ENCODE measurements around the gene MTURN.

The MTURN gene

DNA sequence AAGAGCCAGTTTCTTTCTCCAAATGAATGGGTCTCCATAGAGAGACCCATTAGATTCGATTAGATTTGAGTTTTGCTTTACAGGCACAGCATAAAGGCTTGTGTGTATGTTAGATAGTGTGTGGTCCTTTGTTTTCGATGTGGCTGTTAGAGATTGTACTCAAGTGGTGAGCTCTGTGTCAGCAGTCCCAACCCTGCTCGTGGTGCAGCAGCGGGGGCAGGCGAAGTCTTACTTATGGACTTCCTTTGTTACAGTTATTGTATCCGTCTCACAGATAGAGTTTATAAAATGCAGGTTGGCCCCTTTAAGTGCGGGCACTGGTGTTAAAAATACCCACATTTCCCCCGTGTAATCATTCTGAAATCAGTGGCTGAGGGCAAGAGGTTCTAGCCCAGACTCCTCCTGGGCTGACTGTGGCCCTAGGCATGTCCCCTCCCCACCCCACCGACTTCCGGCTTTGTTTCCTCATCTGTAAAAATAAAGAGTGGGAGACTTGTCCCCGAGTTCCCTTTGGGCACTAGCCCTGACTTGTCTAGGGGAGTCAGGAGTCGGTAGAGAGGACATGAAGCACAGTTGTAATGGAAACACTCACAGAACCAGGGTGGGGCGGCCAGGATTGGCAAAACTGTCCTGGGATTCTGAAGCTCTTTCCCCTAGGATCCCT lies 28.6 kb downstream of the MTURN start:
- peak; percentile 41 for DNase-seq

DNA sequence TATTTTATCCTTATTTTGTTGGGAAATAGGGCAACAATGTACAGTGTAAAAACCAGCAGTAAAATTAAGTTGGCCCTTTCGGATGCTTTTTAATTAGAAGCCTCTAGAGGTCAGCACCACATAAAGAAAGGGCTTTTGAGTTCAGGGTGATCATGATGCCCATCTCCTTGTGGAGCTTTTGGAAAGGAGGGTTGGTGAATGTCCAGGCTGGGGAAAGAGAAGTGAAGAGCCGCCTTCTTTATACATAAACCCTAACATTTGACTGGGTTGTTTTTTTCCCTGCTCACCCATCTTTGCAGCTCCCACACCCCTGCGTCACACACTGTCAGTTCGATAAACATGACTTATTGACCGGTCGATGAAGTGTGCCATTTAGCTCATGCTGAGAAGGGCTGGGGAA lies 29.8 kb downstream of the MTURN start:
- no peak for DNase-seq

DNA sequence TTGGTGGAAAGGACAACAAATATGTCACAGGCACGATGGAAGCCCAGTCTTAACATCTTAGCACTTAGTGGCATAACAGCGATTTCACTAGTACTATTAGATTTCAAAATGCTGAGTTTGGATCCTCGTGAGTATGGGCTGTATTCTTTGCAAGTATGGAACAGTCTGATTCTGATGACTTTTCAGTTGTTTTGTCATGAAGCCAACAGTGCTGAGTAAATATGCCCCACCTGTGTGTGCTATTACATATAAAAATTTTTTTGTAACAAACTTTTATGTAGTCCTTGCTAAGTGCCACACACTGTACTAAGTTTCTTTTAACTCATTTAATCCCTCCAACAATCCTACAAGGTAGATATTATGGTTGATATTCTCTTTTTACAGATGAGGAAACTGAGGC lies 30.8 kb downstream of the MTURN start:
- DNase-seq: no peak

DNA sequence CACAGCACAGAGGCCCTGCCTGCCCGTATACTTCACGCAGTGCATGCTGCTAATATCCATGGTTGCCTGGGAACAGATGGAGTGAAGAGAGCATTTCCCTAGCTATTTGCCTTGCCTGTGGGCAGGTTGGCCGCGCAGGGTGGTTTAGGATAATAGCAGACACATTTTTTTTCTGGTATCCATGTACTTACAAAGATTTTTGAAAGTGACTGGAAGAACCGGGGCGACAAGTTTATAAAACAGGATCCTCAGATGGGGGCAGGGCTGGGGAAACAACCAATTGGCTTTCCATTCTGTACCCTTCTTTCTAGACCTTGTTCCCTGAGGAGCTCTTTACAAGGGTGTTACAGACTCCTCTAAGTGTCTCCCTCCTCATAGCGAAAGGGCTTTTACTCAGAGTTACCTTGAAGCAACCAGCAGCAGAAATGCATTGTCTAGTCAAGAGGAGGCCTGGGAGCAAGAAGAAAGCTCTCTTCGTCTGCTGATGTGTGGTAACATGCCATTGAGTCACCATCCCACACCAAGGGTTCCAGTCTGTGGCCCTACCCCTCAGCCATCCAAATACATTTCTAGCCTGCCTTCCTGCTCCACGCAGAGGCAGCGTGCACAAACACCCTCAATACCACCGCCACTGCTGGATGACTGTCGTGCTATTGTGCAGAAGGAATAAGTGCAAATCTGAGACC lies 31.5 kb downstream of the MTURN start:
- DNase-seq: no peak

DNA sequence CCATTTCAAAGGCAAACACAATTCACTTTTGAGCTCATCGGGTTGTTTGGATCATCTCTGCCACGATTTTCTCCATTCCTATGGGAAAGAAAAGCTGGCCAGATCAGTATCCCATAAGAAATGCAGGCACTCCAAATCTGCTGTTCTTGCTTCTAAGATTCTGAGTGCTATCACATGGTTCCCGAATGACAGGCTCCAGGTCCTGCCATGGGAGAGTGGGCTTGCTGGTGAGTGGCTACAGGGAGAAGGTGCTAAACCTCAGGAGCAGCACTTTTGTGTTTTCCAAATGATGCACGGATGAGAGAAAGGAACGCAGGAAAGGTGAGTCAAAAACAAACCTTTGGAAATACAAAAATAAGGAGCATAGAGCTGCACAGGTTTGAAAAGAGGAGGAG lies 32.1 kb downstream of the MTURN start:
- no peak for DNase-seq

DNA sequence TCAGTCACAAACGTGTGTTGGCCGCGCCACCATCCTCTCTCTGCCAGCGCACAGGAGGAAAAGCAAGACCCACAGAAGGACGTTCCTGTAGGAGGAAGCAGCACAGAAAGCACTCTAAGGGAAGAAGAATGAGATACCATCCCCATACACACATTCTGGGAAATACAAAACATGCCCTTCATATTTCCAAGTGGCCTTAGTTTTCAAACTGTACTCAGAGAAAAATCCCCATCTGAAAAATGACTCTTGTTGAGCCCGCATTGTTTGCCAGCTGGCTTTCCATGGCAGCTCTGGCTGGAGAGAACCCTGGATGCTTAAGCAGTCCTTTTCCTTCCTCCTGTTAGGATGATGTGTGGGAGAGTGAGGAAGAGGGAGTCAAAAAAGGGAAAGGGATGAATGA lies 33.1 kb downstream of the MTURN start:
- DNase-seq: no peak

DNA sequence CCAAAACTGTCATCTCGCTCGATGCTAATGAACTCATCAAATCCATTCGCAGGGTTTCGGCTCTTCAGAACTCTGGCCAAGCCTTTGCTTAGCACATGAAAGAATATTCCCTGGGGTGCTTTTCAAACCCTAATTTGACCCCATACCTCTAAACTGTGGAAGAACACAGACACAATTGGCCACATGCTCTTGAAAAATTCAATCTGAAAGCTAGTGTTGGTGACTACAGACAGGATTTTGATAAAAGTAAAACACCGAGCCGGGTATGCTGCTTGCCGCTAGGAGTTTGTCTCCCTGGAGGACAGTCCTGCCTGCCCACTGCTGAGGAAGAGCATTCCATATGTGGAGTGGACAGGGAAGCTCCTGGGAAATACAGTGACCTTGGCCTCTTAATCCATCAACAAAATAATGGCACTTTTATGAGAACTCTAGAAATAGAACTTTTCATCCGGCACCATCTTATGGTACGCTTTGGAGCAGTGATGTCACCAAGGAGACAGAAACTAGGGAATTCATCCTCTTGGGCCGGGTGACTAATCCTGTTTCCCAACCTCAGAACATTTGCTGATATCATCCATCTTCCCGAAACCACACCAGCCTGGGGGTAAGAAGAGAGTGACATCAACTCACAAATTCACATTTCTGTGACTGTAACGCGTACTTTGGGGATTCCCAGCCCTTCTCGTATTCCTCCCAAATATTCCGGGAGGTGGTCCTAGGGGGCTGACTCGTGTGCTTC lies 34.2 kb downstream of the MTURN start:
- no peak for DNase-seq

DNA sequence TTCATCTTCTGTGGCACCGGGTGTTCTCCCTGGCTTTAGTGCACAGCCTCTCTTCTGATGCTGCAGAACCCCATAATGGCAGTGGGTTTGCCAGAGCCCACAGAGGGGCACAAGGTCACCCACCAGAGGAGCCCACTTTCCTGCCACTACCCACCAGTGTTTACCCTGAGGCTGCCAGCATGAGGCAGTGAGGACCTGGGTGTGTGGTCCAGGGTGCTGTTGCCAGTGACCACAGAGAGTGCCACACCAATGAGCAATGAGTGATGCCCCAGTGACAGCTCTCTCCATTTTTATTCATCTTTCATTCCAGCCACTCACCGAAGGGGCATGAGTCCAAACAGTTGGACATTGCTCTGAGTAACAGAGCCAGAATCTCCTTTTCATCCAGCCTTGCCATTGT lies 34.8 kb downstream of the MTURN start:
- DNase-seq: no peak

DNA sequence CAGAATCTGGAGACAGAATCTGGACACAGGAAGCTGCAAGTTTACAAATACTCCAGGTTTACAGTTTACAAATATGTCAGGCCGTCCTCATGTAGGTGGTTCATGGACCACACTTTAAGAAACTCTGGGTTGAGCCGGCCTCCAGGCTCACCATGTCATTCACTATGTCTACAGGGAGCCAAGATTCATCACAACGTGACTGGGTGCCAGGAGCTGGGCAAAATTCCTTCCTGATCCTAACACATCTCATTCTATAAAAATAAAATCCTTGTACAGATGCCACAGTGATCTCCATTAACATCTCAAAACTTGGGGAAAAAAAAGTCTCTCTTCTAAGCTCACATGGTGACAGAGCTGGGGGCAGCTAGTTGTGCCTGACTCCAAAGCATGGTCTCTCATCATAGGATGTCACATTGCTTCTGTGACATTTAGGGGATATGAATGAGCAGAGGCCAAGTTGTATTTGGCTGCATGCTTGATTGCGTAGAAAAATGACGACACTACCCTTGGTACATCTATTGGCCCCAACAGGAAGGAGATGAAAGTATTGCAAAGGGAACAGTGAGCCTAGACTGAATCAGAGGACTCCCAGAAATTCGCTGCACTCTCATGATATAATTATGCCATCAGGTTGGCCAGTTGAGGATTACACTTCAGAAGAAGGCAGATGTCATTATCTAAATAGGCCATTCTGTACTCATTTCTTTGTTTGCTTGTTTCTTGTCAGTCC lies 35.9 kb downstream of the MTURN start:
- DNase-seq: no peak

DNA sequence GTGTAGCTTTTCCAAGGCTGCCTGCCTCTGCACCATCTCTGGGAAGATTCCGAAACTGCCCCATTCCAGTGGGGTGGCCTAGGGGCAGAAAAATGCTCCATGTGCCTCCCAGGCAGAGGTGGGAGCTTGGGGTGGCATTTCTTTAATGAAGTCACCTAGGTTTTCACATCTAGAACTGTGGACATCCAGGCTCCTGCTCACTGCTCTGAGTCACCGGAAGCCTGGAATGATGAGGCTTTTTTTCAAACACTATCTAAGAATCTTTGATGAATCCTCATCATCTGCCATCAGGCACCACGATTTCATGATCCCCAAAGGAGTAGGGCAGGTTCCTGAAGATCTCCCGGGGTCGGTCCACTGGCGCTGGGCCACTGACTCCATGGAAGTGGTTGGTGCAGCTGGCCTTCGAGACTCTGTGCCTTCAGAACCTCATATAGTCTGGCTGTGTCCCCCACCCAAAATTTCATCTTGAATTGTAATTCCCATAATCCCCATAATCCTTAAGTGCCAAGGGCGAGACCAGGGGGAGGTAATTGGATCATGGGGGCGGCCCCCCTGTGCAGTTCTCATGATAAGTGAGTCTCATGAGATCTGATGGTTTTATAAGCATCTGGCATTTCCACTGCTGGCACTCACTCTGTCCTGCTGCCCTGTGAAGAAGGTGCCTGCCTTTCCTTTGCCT lies 37.1 kb downstream of the MTURN start:
- DNase-seq: no peak

DNA sequence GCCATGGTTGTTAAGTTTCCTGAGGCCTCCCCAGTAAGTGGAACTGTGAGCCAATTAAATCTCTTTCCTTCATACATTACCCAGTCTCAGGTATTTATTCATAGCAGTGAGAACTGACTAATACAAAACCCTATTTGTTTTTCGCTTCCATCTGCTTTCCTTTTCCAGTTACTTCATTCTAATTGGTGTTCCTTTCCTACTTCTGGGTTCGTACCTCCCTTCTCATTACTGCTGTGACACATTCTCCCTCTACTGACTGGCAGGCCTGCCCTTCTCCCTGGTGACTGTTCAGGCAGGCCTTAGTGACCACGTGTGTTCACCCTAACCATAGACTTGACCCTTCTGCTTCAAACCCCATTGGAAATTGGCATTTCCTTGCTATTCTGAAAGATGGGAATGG lies 37.7 kb downstream of the MTURN start:
- DNase-seq: no peak

DNA sequence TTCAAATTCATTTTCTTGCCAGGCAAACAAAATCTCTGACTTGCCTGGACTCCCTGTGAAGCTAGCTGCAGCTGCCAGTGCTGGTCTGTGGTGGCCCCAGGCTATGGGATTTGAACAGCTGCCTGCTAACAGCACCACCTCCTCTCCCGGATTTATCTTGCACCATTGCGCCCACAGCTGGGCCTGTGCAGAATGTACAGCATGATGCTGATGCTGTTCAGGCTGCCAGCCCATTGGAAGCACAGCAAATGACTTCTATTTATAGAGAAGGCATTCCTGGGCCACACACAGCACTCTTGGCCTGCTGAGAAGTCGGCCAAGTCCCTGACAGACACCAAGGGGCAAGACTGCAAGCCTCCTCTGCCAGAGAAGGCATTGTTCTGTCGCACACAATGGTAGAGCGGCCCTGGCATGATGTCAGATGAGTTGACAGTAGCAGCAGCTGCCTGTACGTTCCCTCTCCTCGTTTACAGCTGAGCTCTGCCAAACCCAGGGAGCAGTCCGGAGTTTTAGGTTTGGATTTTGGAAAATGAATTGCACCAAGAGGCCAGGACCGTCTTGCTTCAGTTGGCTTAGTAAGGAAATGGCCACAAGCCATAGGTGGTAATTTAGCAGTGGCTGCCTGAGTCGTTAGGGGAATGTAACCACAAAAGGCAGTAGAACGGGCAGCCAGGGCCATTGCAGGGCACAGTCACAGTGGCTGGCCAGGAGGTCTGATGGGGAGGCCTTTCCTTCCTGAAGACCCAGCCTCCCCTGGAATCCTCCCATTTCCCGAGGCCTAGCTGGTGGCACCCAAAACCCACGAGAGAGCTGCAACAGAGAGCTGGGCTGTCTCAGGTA lies 38.5 kb downstream of the MTURN start:
- DNase-seq: no peak

DNA sequence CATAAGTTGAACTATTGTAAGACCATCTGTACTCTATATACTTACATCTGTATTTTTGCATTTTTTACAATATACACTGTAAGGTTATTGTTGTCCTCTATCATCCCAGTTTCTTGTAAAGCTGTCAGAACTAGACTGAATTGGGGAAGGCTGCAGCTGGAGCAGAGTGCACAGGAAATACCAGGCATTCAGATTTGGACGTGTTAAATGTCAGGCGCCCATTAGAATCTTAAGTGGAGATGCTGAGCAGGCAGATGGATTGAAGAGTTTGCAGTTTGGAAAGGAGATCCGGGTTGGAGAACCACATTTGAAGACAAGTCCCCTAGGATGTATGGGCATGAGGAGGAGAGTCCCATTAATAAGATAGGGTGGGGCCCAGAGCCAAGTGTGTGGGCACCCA lies 40.4 kb downstream of the MTURN start:
- DNase-seq: no peak

DNA sequence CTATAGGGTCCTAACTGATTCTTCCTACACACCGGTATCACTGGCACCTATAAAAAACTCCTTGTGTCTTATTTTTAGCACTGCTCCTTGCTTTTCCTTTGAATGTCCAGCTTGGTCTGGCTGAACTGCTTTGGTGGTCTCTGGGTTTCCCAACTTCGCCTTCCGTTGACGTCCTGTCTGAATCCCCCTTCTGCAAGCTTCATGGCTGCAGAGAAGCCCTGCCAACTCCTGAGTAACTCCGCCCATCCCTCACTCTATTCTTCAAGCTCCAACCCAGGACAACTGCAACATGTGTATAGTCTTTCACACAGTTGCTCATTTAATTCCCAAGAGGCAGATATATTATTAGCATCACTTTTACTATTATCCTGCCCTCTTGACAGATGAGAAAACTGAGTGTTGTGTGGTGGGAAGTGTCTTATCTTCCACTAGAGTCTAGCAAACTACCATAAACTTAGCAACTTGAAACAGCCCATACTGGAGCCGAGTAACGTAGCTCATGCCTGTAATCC lies 40.9 kb downstream of the MTURN start:
- no peak for DNase-seq

DNA sequence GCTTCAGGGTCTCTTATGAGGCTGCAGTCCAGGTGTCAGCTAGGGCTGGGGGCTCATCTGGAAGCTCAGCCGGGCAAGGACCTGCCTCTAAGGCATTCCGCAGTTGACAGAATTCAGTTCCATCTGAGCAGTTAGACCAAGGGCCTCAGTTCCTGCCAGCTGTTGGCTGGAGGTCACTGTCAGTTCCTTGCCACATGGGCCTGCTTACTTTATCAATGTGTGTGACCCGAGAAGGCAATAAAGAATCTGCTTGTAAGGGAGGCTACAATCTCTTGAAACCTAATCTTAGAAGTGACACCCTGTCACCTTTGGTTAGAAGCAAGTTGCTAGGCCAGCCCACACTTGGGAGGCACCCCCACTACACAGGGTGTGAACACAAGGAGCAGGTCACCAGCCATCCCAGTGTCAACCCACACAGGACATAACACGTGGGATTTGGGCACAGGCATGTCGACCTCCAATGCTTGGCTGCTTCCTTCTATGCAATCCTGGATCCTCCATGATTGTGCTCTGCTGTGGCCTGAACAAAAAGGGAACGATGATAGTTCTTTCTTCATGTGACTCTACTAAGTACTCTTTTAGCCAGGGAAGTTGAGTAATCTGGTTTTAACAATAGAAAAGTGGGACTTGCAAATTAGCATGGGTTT lies 41.8 kb downstream of the MTURN start:
- no peak for DNase-seq

DNA sequence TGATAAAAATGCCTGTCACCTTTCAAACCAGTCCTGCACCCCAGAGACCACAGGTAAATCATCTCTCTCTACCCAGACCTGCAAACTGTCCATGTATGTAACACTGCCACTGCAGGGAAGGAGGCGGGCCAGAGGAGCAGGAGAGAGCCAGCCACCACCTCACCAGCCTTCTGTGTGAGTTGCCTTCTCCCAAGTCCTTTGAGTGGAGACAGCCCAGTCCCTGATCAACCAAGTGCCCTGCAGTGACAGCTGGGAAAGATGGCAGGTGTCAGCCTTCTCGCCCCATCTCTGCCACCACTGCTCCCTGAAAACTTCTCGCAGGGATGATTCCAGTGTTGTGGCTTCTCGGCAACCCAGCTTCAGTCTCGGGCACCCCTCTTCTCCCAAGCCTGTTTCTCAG lies 42.4 kb downstream of the MTURN start:
- no peak for DNase-seq

DNA sequence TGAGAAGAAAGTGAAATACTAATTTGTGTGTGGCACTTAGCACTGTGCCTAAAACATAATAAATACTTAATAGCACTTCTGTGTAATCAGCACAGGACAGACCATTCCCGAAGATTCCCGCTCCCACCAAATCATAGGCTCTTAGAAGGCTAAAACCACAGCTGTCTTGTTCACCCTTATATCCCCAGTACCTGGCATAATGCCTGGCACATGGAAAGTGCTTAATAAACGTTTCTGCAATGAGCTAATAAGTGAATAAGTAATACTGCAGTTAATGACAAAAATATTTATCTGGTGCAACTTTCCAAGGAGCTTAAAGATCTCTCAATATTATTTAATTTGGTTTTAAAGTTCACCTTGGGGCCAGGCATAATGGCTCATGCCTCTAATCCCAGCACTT lies 43.2 kb downstream of the MTURN start:
- DNase-seq: no peak

DNA sequence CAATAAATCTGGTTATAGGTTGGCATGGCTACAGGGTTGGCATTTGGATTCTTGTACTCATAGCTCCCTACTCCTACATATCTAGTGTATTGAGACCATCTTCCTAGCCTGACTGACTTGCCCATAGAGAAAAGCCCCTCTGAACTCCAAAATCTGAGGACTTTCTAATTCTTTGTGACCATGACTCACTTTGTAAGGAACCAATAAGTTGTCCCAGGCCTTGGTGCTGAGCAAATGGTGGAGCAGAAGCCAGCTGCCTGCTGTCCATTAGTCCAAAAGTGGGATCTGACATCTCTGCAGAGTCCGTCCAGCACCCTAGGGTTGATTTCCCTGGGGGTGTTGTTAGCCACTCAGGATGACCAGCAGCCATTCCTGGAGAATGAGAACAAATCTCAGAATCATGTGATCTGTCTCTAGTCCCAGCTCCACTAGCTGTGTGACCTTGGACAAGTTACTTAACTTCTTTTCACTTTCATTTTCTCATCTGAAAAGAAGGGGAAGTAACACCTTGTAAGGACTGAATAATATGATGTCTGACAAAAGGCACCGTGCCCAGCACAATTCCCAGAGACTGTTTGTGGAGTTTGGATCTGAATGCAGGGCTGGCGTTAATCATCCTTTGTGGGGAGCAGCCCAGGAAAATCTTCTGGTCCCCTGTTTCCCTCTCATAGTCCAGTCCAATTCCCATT lies 44.1 kb downstream of the MTURN start:
- no peak for DNase-seq

DNA sequence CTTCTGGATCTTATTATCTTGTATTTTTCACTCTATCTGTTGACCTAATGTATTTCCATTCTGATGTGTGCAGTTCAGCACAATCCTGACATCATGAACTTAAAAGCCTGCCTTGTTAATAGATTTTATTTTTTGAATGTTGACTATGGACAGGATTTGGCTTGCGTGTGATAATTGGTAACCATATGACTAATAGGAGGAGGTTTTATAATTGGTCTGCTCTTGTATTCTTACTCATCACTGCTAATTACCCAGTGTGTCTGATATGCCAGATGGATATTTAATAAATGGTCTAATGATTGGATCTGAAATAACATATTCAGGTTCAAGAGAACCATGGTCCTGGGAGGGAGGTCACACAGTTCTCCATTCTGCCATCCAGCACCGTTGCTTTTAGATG lies 45.9 kb downstream of the MTURN start:
- DNase-seq: no peak

DNA sequence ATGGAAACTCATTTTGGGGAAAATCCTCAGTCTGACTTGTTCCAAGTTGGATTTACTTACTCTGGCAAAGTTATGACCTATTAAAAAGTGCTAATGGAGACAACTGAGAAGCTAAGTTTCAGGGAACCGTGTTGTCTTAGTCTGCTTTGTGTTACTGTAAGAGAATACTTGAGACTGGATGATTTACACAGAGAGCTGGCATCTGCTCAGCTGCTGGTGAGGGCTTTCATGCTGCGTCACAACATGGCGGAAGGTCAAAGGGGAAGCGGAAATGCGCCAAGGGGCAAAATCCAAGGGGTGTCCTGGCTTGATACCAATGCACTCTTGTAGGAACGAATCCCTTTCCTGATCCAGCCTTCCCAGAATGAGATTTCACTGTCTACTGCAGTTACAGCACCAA lies 46.4 kb downstream of the MTURN start:
- no peak for DNase-seq

All from stimulated activated CD8-positive, alpha-beta memory T cell treated with anti-CD3 and anti-CD28 coated beads, Interleukin-4, amount 100 ng/mL, for 48 hours (primary cell).